CD4-positive, alpha-beta T cell treated with Interleukin-15 for 1 hour (primary cell): ENCODE data around the gene COL11A2.

Experiments
- DNase-seq: peaks from one replicate; pipeline ENCODE4 v3.0.0-alpha.2; 2020

COL11A2 gene

DNA sequence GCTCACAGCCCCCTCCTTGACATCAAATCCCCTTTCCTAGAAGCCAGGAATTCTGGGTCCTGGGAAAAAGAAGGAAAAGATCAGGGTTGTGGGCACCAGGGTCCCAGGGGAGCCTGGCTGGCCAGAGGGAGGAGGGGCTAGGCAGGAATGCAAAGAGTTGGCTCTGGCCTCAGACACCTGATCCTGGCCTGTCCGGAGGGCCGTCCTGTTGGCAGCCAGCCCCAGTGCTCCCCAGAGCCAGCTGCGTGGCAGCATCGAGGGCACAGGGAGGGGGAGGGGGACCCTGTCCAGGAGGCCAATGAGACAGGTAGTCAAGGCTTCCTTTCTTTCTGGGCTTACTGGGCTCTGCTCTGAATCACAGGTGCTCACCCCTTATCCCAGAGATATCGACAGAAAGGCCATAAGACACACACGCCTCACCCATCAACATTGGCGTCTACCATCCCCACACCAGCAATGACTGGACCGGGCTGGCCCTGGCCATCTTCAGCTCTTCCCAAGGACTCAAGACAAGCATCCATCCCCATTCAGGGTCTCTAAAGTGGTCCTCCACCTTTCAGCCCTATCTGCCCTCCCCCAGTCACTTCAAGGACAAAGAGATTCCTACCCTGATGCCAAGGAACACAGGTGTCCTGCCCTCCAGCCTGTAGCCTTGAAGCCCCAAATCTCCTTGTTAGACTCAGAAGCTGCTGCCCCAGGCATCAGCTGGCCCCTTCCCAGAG is 723 bp downstream of the COL11A2 start:
- no peak for DNase-seq

DNA sequence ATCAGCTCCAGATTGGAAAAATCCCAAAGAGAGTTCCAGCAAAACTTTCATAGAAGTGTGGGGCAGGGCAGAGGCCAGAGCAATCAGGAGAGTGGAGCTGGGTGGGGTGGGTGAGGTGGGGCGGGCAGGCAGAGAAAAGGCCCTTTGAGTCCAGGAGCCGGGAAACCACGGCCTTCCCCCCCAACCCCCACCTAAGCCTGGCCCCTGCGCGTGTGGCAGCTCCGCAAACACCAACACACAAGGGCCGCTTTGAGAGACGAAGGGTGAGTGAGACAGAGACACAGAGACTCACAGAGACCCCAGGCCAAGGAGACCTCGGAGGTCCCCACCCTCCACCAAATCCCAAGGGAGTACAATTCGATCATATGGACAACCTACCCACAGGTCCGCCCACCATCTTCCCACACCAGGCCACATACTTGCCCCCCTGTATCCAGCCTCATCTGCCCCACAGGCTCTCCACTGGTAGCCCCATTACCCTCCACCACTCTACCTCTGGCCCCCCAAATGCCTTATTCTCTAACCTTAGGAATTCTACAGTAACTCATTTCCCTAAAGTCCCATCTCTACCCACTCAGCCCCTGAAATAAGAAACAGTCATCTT is 1.7 kb downstream of the COL11A2 start:
- no peak for DNase-seq

GRCh38 chr6:33189625-33190448 is 2.4 kb downstream of the COL11A2 start:
- no peak for DNase-seq

DNA sequence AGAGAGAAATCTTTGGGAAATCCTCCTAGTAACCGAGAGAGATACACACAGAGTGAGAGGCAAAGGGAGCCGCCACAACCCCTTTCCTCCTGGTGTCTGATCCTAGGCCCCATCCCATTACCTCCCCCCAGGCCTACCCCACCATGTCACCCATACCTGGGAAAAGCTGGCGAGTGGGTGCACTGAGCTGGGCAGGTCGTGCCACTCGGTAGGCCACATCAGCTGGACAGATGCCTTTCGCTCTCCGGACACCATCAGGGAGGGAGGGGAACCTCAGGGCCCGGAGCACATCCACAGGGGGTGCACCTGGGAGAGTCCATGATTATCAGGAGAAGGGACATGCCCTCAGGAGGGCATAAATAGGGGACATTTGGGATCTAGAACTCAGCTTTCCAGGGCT is 3.1 kb downstream of the COL11A2 start:
- no peak for DNase-seq

DNA sequence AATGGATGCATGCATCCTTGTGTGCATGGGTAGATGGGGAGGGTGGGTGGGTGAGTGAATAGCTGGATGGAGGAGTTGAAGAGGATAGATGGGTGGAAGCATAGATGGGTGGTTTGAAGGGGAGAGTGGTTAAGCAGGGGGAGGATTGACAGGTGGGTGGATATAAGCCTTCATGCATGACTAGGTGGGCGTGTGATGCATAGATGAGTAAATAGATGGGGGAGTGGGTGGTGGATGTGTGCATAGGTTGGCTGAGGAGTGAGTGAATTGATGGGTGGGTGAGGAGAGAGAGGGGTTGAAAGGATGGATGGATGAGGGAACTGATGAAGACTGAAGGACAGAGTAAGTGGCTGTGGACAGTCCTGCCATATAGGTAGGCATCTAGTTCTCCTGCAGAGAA is 4.5 kb downstream of the COL11A2 start:
- no peak for DNase-seq

DNA sequence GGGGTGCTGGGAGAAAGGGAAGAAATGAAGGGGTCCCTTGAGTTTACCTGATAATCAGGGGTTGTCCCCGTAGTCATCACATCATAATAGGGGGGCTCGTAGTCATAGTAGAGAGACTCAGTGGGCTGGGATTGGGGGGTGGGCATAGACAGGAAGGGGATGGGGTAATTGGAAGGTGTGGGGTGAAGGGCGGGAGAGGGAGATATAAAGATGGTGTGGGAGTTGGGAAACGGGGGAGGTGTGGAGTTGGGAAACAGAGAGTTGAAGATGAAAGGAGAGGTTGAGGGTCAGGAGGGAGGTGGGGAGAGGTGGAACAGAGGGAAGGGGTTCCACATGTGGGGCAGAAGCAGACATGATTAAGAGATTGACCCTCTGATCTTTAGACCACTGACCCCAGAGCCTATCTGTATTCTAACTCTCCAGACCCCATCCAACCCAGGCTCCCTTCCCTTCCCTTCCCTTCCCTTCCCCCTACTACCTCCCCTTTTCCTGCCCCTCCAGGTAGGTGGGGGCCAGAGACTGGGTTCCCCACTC is 6.5 kb downstream of the COL11A2 start:
- DNase-seq, result no peak

DNA sequence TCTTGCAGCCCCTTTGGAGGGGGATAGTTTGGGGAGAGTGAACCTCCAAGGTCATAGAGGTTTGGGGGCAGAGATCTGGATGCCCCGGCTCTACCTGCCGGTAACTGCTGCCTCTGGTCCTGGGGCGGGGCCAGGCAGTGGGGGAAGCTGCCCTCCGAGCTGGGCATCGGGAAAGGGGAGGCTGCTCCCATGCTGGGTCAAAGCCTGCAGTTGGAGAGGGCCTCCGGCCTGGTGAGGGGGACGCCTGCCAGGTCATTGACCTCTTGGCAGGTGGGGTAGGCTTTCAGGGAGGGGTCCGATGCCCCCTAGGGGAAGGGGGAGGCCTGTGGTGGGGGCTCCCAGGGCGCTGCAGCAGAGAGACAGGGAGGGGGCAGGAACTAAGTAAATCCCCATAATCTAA is 7.1 kb downstream of the COL11A2 start:
- DNase-seq, result no peak

- DNase-seq, result no peak
Observed at GRCh38 chr6:33183071-33183683, 9.1 kb downstream of the COL11A2 start.

DNA sequence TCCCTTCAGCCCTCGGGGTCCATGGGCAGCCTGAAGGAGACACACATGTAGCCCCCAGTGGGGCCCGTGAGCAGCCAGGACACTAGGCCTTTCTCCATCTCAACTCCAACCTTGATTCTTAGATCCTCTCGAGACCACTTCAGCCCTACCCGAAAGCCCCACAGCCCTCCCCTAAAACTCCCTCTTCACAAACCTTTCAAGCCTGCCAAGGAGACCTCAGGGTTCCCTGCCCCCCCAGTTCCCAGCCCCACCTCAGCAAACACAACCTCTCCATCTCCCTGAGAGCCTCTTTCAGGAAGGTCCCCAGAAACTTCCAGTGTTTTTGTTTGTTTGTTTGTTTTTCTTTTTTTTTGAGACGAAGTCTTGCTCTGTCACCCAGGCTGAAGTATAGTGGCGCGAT is 11.1 kb downstream of the COL11A2 start:
- DNase-seq, result no peak

- DNase-seq, result no peak
Observed at GRCh38 chr6:33178755-33179475, 13.4 kb downstream of the COL11A2 start.

GRCh38 chr6:33177552-33178446 is 14.5 kb downstream of the COL11A2 start:
- no peak for DNase-seq

GRCh38 chr6:33176906-33177305 is 15.4 kb downstream of the COL11A2 start:
- no peak for DNase-seq

DNA sequence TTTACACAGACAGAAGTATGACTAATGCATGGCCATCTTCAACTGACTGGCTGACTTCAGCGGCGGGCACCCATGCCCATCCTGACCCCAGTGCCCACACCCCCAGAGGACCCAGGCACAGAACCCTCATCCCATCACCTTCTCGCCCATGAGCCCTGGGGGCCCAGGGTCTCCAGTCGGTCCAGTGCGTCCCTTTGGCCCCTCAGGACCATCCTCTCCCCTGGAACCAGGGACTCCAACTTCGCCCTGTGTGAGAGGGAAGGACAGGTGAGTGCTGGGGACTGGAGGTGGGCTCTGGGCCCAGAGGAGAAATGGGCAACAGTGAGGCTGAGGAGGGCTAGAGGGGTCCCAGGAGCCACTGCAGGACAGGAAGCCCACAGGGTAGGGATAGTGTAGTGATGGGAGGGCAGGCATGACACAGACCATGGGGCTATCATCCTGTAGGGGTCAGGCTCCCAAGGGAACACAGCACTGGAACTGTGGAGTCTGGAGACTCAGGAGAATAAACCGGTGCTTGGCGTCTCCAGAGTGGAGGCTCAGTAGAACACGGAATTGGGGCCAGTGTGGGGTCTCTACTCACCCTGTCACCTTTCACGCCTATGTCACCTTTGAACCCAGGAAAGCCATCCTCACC is 16.7 kb downstream of the COL11A2 start:
- DNase-seq, result no peak

- no peak for DNase-seq
Observed at GRCh38 chr6:33174784-33175183, 17.5 kb downstream of the COL11A2 start.

- no peak for DNase-seq
Observed at GRCh38 chr6:33173535-33174180, 18.6 kb downstream of the COL11A2 start.

DNA sequence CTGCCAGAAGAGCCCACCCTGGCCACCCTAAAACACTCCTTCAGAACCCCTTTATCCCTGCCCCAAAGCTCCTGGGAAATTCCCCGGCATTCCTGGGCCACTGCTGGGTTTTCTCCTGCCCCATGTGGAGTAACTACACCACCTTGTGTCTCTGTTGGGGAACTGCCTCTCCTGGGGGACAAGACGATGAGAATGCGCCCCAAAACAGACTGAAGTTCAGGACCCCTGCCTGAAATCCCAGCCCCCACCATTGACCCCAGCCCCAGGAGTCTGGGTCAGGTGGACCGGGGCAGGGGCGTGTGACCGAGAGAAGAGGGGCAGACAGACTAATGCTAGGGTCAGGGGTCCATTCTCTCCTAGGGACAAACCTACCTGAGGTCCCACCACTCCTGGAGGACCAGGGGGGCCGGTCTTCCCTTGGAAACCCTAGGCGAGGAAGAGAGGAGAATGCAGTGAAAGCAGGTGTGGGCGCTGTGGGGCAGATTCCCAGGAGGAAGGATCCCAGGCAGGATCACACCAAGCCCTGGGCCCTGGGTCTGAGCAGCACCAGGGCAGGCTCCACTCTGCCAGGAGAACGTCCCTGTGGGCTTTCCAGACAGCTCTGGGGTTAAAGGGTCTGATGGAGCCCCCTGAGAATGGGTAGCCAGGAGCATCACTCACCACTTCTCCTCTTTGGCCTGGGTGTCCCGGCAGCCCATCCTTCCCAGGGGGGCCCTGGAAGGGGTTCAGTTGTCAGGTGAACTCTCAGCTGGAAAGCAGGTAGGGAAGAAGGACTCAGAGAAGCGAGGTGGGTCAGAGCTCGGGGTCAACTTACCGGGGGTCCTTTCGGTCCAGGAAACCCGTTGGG is 19.4 kb downstream of the COL11A2 start:
- DNase-seq, result no peak

GRCh38 chr6:33171880-33172687 is 20.2 kb downstream of the COL11A2 start:
- DNase-seq, result no peak
